ENCODE results near the gene MYBPC1.

Gene MYBPC1

DNA sequence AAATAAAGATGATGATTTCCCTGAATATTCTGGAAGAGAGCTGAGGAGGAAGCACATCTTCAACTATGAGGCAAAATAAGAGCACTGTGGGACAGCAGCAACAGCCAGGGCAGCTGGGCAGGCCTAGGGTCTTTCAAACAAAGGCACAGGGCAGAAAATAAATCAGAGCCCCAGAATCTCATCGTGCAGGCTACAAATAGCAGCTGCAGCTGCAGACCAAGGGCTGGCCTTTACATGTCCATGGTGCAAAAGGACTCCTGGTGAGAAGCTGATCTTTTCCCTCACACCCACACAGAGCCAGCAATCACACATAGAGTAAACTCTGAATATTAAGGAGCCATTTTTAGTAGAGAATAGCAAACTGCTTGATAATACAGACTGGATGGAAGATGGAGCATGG is 13.6 kb upstream of the MYBPC1 start:
- no peak for TF ChIP-seq POLR2A (IDR thresholded peaks at IDR 0.05; ENCODE audit: low read length)
- DNase-seq = no peak

DNA sequence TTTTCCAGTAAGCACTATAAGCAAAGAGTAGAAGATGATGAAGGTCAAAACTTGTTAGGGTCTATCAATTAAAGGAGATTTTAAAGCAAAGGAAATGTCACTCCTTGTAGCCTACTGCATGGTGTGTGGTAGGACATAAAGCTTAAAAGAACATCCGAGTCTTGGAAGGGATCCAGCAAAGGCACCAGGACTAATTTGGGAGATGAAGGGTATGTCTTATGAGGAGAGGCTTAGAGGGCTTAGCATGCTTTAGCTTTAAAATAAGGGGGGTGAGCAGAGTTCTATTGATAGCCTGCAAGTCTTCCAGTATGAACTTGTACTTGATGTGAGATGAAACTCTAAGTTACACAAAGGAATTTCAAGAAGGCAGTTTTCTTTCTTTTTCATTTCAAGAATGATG is 11.8 kb upstream of the MYBPC1 start:
- TF ChIP-seq GATA1 (IDR thresholded peaks at IDR 0.05; ENCODE audit: low read depth, low read length) (no peak), POLR2A (IDR thresholded peaks at IDR 0.05; ENCODE audit: low read length) (no peak)
- no peak for DNase-seq

DNA sequence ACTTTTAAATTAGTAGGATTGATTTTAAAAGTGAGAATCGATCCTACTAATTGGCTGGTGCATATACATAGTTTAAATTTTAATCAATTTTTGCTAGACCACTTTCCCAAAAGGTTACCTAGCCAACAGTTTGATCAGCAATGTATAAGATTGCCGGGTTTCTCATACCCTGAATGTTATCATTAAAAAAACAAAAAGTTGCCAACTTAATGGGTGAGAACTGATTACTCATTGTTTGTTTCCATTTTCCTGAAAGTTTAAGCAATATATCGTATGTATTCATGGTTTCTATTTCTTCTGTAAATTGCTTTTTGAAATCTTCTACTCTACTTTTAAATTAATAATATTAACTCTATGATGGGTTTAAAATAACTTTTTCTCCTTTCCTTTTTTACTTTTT is 4.4 kb upstream of the MYBPC1 start:
- TF ChIP-seq POLR2A (IDR thresholded peaks at IDR 0.05; ENCODE audit: low read length) (no peak), GATA1 (IDR thresholded peaks at IDR 0.05; ENCODE audit: low read depth, low read length) (no peak)
- no peak for DNase-seq

DNA sequence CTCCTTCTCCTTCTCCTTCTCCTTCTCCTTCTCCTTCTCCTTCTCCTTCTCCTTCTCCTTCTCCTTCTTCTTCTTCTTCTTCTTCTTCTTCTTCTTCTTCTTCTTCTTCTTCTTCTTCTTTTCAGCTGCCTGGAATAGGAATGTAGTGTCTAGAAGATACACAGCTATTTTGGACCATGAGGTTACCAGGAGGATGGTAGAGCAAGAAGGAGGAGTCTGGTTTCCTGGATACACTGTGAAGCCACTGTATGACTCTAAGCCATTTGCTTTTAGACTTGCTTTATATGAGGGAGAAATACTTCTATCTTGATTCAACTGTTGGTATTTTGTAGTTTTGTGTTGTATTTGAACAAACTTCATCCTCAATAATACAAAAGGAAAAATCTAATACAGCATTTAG is 3.0 kb upstream of the MYBPC1 start:
- DNase-seq = no peak
- TF ChIP-seq POLR2A (IDR thresholded peaks at IDR 0.05; ENCODE audit: low read length) (no peak), GATA1 (IDR thresholded peaks at IDR 0.05; ENCODE audit: low read depth, low read length) (no peak)

DNA sequence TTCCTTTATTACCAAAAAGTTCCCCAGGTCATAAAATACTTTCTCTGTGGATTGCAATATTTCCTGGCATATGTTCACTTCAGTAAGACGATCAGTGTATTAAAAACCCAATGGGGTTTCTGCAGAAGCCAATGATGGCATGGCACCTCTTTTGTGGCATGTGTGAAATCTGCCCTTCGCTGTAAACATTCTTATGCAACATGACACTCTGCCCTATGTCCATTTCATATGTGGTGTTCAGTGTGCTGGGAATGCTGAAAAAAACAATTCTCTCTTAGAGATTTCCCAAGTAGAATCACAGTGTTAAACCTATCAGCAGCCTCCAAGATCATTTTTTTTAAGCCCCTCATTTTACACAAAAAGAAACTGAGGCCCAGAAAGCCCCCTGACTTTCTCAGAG is 2.3 kb upstream of the MYBPC1 start:
- TF ChIP-seq POLR2A (IDR thresholded peaks at IDR 0.05; ENCODE audit: low read length) = no peak
- TF ChIP-seq GATA1 (IDR thresholded peaks at IDR 0.05; ENCODE audit: low read depth, low read length) = no peak
- DNase-seq = no peak

DNA sequence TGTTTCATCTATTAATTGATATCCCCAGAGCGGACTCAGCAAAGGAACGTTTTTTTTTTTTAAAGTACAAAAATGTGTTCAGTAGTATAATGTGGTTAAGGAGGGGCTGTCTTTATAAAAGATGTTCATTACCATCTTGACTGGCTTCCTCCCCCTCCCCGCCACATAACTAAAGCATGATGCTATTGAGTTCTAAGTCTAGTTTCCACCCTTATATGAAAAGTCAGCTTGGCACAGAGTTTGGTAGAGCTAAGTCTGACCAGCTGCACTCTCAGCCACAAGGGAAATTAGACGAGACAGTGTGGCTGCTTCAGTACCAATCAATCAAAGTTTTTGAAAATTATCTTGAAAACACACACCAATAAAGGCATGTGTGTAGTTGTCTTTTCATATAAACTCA is 1.9 kb upstream of the MYBPC1 start:
- DNase-seq = no peak
- TF ChIP-seq GATA1 (IDR thresholded peaks at IDR 0.05; ENCODE audit: low read depth, low read length) = no peak
- no peak for TF ChIP-seq POLR2A (IDR thresholded peaks at IDR 0.05; ENCODE audit: low read length)

DNA sequence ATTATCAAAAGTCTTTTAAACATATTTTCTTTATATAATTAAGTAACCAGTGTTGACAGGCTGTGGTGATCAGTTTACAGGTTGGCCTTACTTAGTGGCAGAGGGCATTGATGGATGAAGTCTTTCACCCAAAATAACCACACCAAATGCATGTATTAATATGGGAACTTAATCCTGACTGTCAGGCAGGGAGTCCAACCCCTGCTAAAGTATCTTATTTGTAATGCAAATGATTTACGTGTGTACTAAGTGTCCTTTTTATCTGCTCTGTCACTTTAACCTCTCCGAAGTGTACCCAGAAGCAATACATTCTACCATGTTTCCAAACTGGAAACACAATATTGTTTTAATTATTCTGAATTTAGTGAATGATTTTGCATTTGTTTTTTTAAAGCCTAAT is 1.4 kb downstream of the MYBPC1 start:
- no peak for DNase-seq
- TF ChIP-seq POLR2A (IDR thresholded peaks at IDR 0.05; ENCODE audit: low read length) = no peak
- TF ChIP-seq GATA1 (IDR thresholded peaks at IDR 0.05; ENCODE audit: low read depth, low read length) = no peak

DNA sequence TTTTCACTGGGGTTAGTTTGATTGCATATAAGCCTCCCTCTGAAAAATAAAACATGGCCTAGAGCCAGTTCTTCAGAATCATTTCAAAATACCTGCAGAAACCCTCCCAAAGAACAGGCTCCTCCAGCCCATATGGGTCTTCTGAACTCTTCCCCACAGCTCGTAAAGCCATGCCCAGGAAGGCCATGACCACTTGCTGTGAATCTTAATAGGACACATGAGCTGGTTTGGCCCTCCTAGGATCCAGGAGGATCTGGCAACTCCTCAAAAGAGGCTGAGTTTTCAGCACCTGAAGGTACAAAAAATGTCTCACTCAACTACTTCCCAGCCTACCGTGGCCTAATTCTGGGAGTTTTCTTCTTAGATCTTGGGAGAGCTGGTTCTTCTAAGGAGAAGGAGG is 2.4 kb downstream of the MYBPC1 start:
- TF ChIP-seq GATA1 (IDR thresholded peaks at IDR 0.05; ENCODE audit: low read depth, low read length) = no peak
- no peak for TF ChIP-seq POLR2A (IDR thresholded peaks at IDR 0.05; ENCODE audit: low read length)
- DNase-seq = no peak

DNA sequence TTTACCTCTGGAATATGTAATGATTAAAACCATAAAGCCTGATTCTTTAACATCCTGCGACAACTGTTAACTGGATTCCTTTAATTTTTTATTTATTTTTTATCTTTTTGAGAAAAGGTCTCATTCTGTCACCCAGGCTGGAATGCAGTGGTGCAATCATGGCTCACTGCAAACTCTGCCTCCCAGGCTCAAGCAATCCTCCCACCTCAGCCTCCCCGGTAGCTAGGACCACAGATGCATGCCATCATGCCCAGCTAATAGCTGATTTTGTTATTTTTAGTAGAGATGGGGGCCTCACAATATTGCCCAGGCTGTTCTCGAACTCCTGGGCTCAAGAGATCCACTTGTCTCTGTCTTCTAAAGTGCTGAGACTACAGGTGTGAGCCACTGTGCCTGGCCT is 3.7 kb downstream of the MYBPC1 start:
- no peak for DNase-seq
- no peak for TF ChIP-seq POLR2A (IDR thresholded peaks at IDR 0.05; ENCODE audit: low read length)
- TF ChIP-seq GATA1 (IDR thresholded peaks at IDR 0.05; ENCODE audit: low read depth, low read length) = no peak

DNA sequence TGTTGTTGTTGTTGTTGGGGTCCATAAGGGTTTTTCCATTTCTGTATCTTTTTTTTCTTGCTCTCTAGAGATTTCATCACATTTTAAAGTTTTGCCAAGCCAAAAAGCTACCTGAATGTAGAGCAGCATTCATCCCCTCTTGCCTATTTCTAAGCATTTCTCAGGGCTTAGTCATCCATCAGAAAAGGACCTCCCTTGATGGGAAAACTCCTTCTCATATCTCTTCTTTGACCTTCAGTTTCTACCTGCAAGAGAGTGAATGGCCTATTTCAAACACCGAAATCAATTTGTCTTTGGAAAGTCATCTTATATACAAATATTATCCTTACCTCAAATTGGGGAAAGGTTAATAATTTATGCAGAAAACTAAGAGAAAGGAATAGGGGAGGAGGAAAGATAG is 4.5 kb downstream of the MYBPC1 start:
- DNase-seq = no peak
- TF ChIP-seq GATA1 (IDR thresholded peaks at IDR 0.05; ENCODE audit: low read depth, low read length) (no peak), POLR2A (IDR thresholded peaks at IDR 0.05; ENCODE audit: low read length) (no peak)

DNA sequence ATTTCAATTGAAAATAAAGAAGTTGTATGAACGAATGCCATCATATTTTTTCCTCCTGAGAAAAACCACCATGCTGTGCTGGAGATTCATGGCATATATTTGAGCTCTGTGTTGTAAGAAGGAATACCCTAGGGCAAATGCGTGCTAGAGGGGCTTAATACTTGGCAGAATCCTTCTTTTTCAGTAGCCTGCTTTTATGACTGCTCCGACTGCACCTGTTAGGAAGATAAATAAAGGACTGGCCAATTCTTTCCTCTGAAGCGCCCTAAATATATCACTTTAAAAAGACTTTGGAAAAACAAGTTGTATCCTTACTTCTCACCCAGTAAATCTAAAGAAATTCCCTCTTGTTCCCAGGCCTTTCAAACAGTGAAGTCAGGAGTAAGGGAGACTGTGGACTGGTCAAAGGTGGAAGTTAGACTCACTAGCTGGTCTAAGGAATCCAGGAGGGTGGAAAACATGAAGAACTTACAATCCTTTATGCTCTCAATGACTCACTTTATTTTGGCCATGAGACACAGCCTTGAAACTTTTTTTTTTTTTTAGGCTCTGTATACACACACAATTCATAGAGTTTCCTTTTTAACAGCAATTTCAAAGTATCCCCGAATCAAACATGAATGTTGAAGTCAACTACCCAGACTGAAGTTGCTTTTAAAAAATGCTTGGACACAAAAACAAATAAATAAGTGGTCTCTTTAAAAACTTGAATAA is 5.2 kb downstream of the MYBPC1 start:
- no peak for DNase-seq
- no peak for TF ChIP-seq POLR2A (IDR thresholded peaks at IDR 0.05; ENCODE audit: low read length)
- no peak for TF ChIP-seq GATA1 (IDR thresholded peaks at IDR 0.05; ENCODE audit: low read depth, low read length)

DNA sequence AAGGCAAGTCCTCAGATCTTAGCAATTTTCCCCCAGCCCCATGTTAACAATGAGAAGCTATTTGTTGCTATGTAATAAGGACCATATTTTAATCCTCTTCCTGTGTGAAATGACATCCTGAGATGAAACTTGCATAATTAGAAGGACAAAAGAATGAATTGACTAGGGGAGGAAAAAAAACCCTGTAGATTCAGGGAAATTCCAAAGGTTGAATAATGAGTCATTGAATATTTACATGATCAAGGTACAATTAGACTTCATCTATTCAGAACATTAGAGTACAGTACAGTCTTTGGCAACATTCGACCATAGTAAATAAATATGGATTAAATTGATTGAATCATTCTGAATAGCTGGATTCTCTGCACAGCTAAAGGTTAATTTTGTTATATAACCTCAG is 9.4 kb downstream of the MYBPC1 start:
- TF ChIP-seq POLR2A (IDR thresholded peaks at IDR 0.05; ENCODE audit: low read length) (no peak), GATA1 (IDR thresholded peaks at IDR 0.05; ENCODE audit: low read depth, low read length) (no peak)
- DNase-seq = no peak

DNA sequence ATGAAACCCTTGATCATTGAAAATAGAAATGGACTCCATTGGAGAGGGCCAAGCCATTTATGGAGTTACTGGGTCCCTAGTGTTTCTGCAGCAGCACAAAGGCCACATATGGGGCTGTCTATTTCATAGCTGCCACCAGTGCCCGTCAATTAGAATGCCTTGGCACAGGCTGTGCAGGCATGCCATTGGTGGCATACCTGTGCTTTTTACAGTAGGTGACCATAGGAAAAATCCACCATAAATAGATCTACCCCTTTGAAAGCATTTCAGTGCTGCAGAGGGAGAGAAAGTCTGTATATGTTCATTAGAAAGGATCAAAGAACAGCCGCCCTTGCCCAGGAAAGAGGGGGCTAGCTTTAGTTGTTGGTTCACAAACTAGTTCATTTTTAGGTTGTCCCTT is 13.1 kb downstream of the MYBPC1 start:
- no peak for DNase-seq
- TF ChIP-seq GATA1 (IDR thresholded peaks at IDR 0.05; ENCODE audit: low read depth, low read length) (no peak), POLR2A (IDR thresholded peaks at IDR 0.05; ENCODE audit: low read length) (no peak)

DNA sequence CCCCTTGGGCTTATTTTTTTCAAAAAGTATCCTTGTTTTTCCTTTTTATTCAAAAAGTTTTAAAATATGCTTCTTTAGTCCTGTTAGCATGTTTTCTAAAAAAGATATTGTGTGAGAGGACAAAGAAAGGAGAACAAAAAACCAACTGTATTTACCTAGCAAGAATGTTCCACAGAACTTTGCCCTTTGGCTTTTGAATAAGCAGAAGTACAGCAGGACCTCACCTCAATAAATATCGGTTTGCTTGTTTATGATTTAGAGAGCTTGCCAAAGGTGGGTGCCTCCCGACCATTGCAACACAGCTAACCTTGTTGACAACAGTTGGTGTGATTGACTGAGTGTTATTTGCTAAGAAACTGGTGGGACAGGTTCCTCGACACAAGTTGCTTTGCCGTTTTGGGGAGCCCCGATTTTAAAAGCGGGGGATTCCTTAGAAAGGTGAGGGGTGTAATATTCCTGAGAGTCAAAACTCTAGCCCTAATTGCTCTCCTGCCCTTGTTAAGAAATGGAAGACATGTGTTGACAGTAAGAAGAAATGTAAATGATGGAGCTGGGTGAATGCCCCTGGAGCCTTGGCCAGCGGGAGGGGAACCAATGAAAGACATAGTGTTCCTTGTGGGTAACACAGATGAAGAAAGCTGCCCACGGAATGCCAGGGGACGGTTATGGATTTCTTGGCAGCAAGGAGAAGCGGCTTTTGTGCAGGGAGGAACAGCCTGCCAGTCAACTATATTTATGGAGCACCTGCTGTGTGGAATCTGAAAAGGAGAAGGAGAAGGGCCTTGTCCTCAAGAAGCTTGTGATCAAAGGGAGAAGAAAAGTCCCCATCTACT is 13.7 kb downstream of the MYBPC1 start:
- no peak for DNase-seq
- no peak for TF ChIP-seq GATA1 (IDR thresholded peaks at IDR 0.05; ENCODE audit: low read depth, low read length)
- TF ChIP-seq POLR2A (IDR thresholded peaks at IDR 0.05; ENCODE audit: low read length) = no peak

DNA sequence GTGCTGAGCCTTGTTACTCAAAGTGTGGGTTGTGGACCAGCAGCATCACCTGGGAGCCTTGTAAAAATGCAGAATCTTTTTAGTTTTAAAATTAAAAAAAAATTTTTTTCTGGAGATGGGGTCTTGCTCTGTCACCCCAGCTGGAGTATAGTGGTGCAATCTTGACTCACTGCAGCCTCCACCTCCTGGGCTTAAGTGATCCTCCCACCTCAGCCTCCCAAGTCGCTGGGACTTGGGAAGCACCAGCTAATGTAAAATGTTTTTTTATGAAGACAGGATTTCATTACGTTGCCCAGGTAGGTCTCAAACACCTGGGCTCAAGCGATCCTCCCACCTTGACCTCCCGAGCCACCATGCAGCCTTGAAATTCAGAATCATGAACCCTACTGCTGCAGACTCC is 14.4 kb downstream of the MYBPC1 start:
- TF ChIP-seq POLR2A (IDR thresholded peaks at IDR 0.05; ENCODE audit: low read length) (no peak), GATA1 (IDR thresholded peaks at IDR 0.05; ENCODE audit: low read depth, low read length) (no peak)
- no peak for DNase-seq

Data from erythroblast (primary cell).